HCT116 (cell line): Measurements from ENCODE around the gene OPCML.

Source experiments
- CBX3 ChIP-seq: IDR thresholded peaks from 2 replicates; pipeline ENCODE4 v1.6.1; 2012; ENCODE audit warnings: low read depth
- CEBPB ChIP-seq: IDR thresholded peaks from 2 replicates; pipeline ENCODE4 v1.6.1; 2012; ENCODE audit warnings: low read depth
- CTCF ChIP-seq, 3 experiments: fragments of 200-600 bp in 1 of 3; sonication (generic) in 1 of 3; IDR thresholded peaks in 2 of 3; conservative IDR thresholded peaks in 1 of 3; 2 replicates each; pipeline ENCODE4 v1.5.1; 2012 to 2017; ENCODE audit warnings: low read depth in 2 of 3, low read length in 2 of 3, antibody characterized with exemption in 1 of 3, borderline replicate concordance in 1 of 3, control low read depth in 1 of 3, mild to moderate bottlenecking in 1 of 3, mixed read lengths in 1 of 3, mixed run types in 1 of 3, moderate library complexity in 1 of 3; ENCODE audit not compliant: insufficient read depth in 1 of 3
- EZH2 ChIP-seq: fragments of 200-600 bp; sonication (generic); IDR thresholded peaks from 2 replicates; pipeline ENCODE4 v1.6.1; 2017; ENCODE audit warnings: antibody characterized with exemption, mixed run types
- EZH2phosphoT487 ChIP-seq: fragments of 200-600 bp; IDR thresholded peaks from 2 replicates; pipeline ENCODE4 v1.6.1; 2018; ENCODE audit warnings: antibody characterized with exemption, borderline replicate concordance
- MAX ChIP-seq: IDR thresholded peaks from 2 replicates; pipeline ENCODE4 v1.6.1; 2012
- POLR2A ChIP-seq: IDR thresholded peaks from 2 replicates; pipeline ENCODE4 v1.7.0; 2011; ENCODE audit warnings: borderline replicate concordance; ENCODE audit not compliant: insufficient read depth, insufficient read length; ENCODE audit errors: extremely low read depth
- POLR2AphosphoS5 ChIP-seq: IDR thresholded peaks from 2 replicates; pipeline ENCODE4 v1.6.1; 2011; ENCODE audit warnings: mild to moderate bottlenecking, low read depth, low read length, moderate library complexity
- RAD21 ChIP-seq: IDR thresholded peaks from 2 replicates; pipeline ENCODE4 v1.6.1; 2012; ENCODE audit warnings: low read depth, mild to moderate bottlenecking
- SIN3A ChIP-seq: IDR thresholded peaks from 2 replicates; pipeline ENCODE4 v1.6.1; 2012; ENCODE audit warnings: low read depth
- SP1 ChIP-seq: IDR thresholded peaks from 2 replicates; pipeline ENCODE4 v1.6.1; 2012; ENCODE audit warnings: low read depth
- TCF7L2 ChIP-seq: IDR thresholded peaks from 2 replicates; pipeline ENCODE4 v1.7.0; 2011; ENCODE audit warnings: borderline replicate concordance, inconsistent platforms; ENCODE audit not compliant: insufficient read depth, insufficient read length; ENCODE audit errors: extremely low read depth
- ZBTB33 ChIP-seq: IDR thresholded peaks from 2 replicates; pipeline ENCODE4 v1.6.1; 2011; ENCODE audit warnings: mild to moderate bottlenecking, low read length, moderate library complexity; ENCODE audit not compliant: insufficient replicate concordance; ENCODE audit errors: extremely low read depth

- TF ChIP-seq MAX (no peak), SIN3A (no peak), POLR2A (no peak), CTCF (IDR thresholded peaks at IDR 0.05 in 2 of 3, conservative IDR thresholded peaks at IDR 0.05 in 1 of 3; ENCODE audit: borderline replicate concordance in 1 of 3, insufficient read depth in 1 of 3, low read depth in 2 of 3, low read length in 2 of 3) (no peak), EZH2phosphoT487 (no peak), ZBTB33 (no peak), SP1 (no peak), TCF7L2 (no peak), EZH2 (no peak), POLR2AphosphoS5 (no peak), CEBPB (no peak), RAD21 (no peak), CBX3 (no peak)
Observed at GRCh38 chr11:133366147-133366546, 166.2 kb downstream of the OPCML start.
